SK-N-MC (cell line): ENCODE data around the gene DNAL4.

ENCODE experiments used
- DNase-seq: peaks from one replicate; pipeline ENCODE4 v3.0.0-alpha.2; 2011; ENCODE audit warnings: low read depth, low spot score
- H3K27ac ChIP-seq: fragments of 200-600 bp; sonication (generic); 2 replicates; pipeline ENCODE4 v1.5.1; 2016; ENCODE audit warnings: mixed run types
- H3K36me3 ChIP-seq: fragments of 200-600 bp; sonication (generic); 2 replicates; pipeline ENCODE4 v1.6.1; 2017; ENCODE audit warnings: antibody characterized with exemption, low read length, mixed read lengths; ENCODE audit not compliant: insufficient read depth
- H3K4me3 ChIP-seq: fragments of 200-600 bp; sonication (generic); 2 replicates; pipeline ENCODE4 v1.5.1; 2016
- H3K9ac ChIP-seq: fragments of 200-600 bp; sonication (generic); 2 replicates; pipeline ENCODE4 v1.8.0; 2017; ENCODE audit warnings: mixed run types, mixed read lengths; ENCODE audit not compliant: insufficient read length
- H3K9me3 ChIP-seq: fragments of 200-600 bp; sonication (generic); 2 replicates; pipeline ENCODE4 v1.6.1; 2017; ENCODE audit warnings: low read depth, mild to moderate bottlenecking, antibody characterized with exemption, low read length, moderate library complexity, mixed read lengths
- EZH2 ChIP-seq: fragments of 200-600 bp; sonication (generic); IDR thresholded peaks from one replicate; pipeline ENCODE4 v1.6.1; 2017; ENCODE audit warnings: antibody characterized with exemption
- FOXP2 ChIP-seq: optimal IDR thresholded peaks from 2 replicates; pipeline ENCODE3; 2011; ENCODE audit warnings: mild to moderate bottlenecking, moderate library complexity; ENCODE audit not compliant: insufficient read depth; ENCODE audit errors: extremely low read length, control extremely low read depth
- POLR2AphosphoS5 ChIP-seq: IDR thresholded peaks from 2 replicates; pipeline ENCODE4 v1.6.1; 2012; ENCODE audit warnings: mild to moderate bottlenecking, low read depth, low read length, borderline replicate concordance

DNAL4 gene

DNA sequence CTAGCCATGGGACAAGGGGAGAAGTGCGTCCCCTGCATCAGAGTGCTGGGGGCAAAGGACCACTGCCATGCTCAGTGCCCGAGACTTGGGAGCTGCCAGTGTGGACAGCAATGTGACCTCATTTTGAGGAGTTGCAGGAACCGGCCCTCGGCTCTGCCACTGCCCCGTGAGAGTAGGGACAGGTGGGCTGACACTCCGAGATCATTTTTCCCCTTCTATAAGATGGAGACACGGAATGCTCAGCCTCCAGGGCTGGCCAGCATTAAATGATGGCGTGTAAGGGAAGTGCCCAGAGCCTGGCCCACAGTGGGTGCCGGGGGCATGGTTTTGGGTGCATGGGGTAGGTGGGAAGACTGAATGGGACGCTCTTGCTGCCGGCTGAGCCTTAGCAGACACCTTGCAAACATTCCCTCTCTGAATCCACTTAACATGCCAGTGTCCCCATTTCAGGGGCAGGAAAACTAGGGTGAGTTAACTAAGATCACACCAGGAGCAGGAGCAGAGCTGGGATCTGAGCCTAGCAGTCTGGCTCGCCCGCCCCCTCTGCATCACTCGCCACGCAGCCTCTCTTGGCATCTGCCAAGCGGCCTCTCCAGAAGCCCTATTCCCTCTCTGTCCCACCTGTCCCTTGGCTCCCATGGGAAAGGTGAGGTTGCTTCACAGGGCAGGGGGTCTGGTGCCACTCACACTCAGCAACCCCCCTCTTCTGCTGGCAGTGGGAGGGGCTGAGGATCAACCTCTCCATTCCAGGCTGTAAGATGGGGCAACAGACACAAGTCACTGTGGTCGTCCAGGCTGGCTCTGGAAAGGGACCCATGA, 36.3 kb upstream of the DNAL4 start:
- no peak overlapping the region for H3K27ac ChIP-seq
- no peaks in the 10 kb centered on the region for H3K9me3 ChIP-seq
- no peak overlapping the region for H3K4me3 ChIP-seq
- no peak for TF ChIP-seq EZH2
- no peak for TF ChIP-seq POLR2AphosphoS5
- no peak for TF ChIP-seq FOXP2
- H3K9ac ChIP-seq, result no peak overlapping the region
- H3K36me3 ChIP-seq, result no peaks in the 10 kb centered on the region; the same call in 1 of the 2 replicates
- DNase-seq, result no peak

- H3K9me3 ChIP-seq, result no peaks in the 10 kb centered on the region
- no peak for DNase-seq
- TF ChIP-seq POLR2AphosphoS5, result no peak
- no peak for TF ChIP-seq EZH2
- TF ChIP-seq FOXP2, result no peak
- H3K9ac ChIP-seq, result no peak overlapping the region
- H3K27ac ChIP-seq, result no peak overlapping the region
- no peak overlapping the region for H3K4me3 ChIP-seq
- no peaks in the 10 kb centered on the region; the same call in 1 of the 2 replicates for H3K36me3 ChIP-seq
Observed at GRCh38 chr22:38829485-38829884, 35.5 kb upstream of the DNAL4 start.

GRCh38 chr22:38828616-38829205, 34.8 kb upstream of the DNAL4 start:
- DNase-seq, result no peak
- Histone ChIP-seq H3K36me3 (no peaks in the 10 kb centered on the region; the same call in 1 of the 2 replicates), H3K9me3 (no peaks in the 10 kb centered on the region), H3K9ac (no peak overlapping the region), H3K4me3 (no peak overlapping the region), H3K27ac (no peak overlapping the region)
- no peak for TF ChIP-seq POLR2AphosphoS5
- TF ChIP-seq EZH2, result no peak
- TF ChIP-seq FOXP2, result no peak

DNA sequence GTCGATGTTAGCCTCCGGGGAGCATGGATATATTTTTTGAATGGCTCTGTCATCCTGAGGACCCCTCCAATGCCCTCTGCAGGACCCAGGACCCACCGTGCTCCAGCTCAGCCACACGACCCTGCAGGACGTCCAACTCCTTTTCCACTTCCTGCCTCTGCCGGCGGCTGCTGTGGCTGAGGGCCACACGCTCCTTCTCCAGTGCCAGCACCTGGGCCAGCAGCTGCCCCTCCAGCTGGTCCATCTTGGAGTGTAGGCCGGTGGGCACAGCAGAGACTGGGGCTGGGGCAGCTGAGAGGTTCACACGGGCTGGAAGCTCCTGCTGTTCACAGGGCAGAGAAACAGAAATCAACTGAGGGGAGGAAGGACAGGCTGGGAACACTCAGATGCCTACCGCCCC, 34.2 kb upstream of the DNAL4 start:
- no peak for TF ChIP-seq FOXP2
- no peak for TF ChIP-seq POLR2AphosphoS5
- TF ChIP-seq EZH2, result no peak
- H3K4me3 ChIP-seq, result no peak overlapping the region
- no peak for DNase-seq
- H3K9me3 ChIP-seq, result no peaks in the 10 kb centered on the region
- H3K27ac ChIP-seq, result no peak overlapping the region
- H3K9ac ChIP-seq, result no peak overlapping the region
- H3K36me3 ChIP-seq, result no peaks in the 10 kb centered on the region; the same call in 1 of the 2 replicates

GRCh38 chr22:38827510-38827909, 33.6 kb upstream of the DNAL4 start:
- Histone ChIP-seq H3K4me3 (no peak overlapping the region), H3K27ac (no peak overlapping the region), H3K36me3 (no peaks in the 10 kb centered on the region; the same call in 1 of the 2 replicates), H3K9me3 (no peaks in the 10 kb centered on the region), H3K9ac (no peak overlapping the region)
- no peak for DNase-seq
- no peak for TF ChIP-seq POLR2AphosphoS5
- no peak for TF ChIP-seq FOXP2
- TF ChIP-seq EZH2, result no peak

DNA sequence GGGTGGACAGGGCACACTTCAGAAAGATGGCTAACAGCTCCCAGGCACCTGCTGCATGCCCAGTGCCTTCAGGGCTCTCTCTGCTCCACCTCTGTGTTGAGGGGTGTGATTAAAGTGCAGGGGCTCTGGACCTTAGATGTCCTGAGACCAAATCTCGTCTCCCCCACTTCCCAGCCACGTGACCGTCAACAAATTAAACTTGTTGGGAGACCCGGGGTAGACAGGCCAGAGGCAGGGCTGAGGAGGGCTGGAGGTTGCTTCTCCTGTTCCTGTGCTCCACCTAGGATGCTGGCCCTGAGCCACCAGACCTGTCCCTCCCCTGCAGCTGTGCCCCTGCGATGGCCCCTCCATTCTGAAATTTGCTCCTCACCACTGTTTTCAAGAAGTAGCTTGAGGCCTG, 32.9 kb upstream of the DNAL4 start:
- Histone ChIP-seq H3K36me3 (no peaks in the 10 kb centered on the region; the same call in 1 of the 2 replicates), H3K4me3 (no peak overlapping the region), H3K27ac (no peak overlapping the region), H3K9ac (no peak overlapping the region), H3K9me3 (no peaks in the 10 kb centered on the region)
- no peak for DNase-seq
- TF ChIP-seq EZH2 (no peak), POLR2AphosphoS5 (no peak), FOXP2 (no peak)

DNA sequence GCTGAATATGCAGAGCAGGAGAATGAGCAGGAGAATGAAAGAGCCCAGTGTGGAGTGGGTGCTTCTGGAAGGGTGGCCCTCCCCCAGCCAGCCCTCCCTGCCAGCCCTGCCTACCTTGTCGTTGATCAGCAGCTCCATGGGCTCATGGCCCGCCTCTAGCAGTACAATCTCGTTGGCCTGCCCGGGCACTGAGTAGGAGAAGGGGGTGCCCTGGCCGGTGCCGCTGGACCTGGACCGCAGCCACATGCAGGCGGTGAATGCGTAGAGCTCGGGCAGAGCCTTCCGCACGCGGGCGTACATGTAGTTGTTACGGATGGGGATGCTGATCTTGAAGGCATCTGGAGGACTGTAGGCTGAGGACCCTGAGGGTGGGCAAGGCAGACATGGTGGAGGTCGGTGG, 32.4 kb upstream of the DNAL4 start:
- H3K9ac ChIP-seq, result no peak overlapping the region
- DNase-seq, result no peak
- H3K4me3 ChIP-seq, result no peak overlapping the region
- no peak overlapping the region for H3K27ac ChIP-seq
- H3K36me3 ChIP-seq, result no peaks in the 10 kb centered on the region; the same call in 1 of the 2 replicates
- H3K9me3 ChIP-seq, result no peaks in the 10 kb centered on the region
- TF ChIP-seq POLR2AphosphoS5, result no peak
- no peak for TF ChIP-seq FOXP2
- TF ChIP-seq EZH2, result no peak

- Histone ChIP-seq H3K4me3 (no peak overlapping the region), H3K9me3 (no peaks in the 10 kb centered on the region), H3K27ac (no peak overlapping the region), H3K9ac (no peak overlapping the region), H3K36me3 (no peaks in the 10 kb centered on the region; the same call in 1 of the 2 replicates)
- DNase-seq, result no peak
- TF ChIP-seq EZH2 (no peak), POLR2AphosphoS5 (no peak), FOXP2 (no peak)
Observed at GRCh38 chr22:38824585-38824984, 30.6 kb upstream of the DNAL4 start.
